SJCRH30 (cell line): ENCODE measurements around the gene MUC3A. TPM values are rescaled to one million over a fixed set of nuclear protein-coding genes. Genes with fewer than 3 reads are reported as not detected.
"Not testable (repeated sequence)": the region's sequence is repeated elsewhere in the genome, so short reads cannot be mapped to it uniquely, and the experiment has no call there.

Experiments
- DNase-seq, 2 experiments: peaks; one replicate each; pipeline ENCODE4 v3.0.0-alpha.2; 2015 to 2020
- H3K27ac ChIP-seq: fragments of 250-450 bp; sonication (Bioruptor Pico); 2 replicates; pipeline ENCODE4 v1.5.1; 2020; ENCODE audit warnings: mild to moderate bottlenecking, moderate library complexity
- H3K27me3 ChIP-seq: fragments of 250-450 bp; sonication (Bioruptor Pico); 2 replicates; pipeline ENCODE4 v1.5.1; 2020; ENCODE audit warnings: mild to moderate bottlenecking, moderate library complexity
- H3K36me3 ChIP-seq: fragments of 250-450 bp; sonication (Bioruptor Pico); 2 replicates; pipeline ENCODE4 v1.5.1; 2020; ENCODE audit warnings: mild to moderate bottlenecking, moderate library complexity
- H3K4me1 ChIP-seq: fragments of 250-450 bp; sonication (Bioruptor Pico); 2 replicates; pipeline ENCODE4 v1.5.1; 2020; ENCODE audit warnings: mild to moderate bottlenecking, moderate library complexity
- H3K4me3 ChIP-seq: fragments of 250-450 bp; sonication (Bioruptor Pico); 2 replicates; pipeline ENCODE4 v1.5.1; 2020; ENCODE audit warnings: mild to moderate bottlenecking, moderate library complexity
- H3K9me3 ChIP-seq: fragments of 250-450 bp; sonication (Bioruptor Pico); replicated peaks from 2 replicates; pipeline ENCODE4 v1.5.1; 2020; ENCODE audit warnings: mild to moderate bottlenecking, moderate library complexity
- total RNA-seq: library from RNA; depleted of rRNA; stranded (reverse); fragments of >200 nt; shearing (Covaris generic); gene quantifications from 2 replicates; pipeline ENCODE4 v1.2.3, GENCODE V29; 2014

Gene MUC3A
- total RNA-seq, 1 experiment from 2014 or later = 0.02 TPM

DNA sequence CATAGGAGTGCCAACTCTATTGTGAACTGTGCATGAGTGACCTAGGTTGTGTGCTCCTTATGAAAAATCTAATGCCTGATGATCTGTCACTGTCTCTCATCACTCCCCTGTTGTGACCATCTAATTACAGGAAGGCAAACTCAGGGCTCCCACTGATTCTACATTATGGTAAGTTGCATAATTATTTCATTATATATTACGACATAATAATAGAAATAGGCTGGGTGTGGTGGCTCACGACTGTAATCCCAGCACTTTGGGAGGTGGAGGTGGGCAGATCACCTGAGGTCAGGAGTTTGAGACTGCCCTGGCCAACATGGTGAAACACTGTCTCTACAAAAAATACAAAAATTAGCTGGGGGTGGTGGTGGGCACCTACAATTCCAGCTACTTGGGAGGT, 14.0 kb upstream of the MUC3A start:
- H3K4me3 ChIP-seq, H3K27me3 ChIP-seq, H3K9me3 ChIP-seq, H3K27ac ChIP-seq, H3K4me1 ChIP-seq, H3K36me3 ChIP-seq, DNase-seq: not testable (repeated sequence)

GRCh38 chr7:100936167-100936566, 13.2 kb upstream of the MUC3A start:
- H3K27me3 ChIP-seq, H3K4me3 ChIP-seq: not testable (repeated sequence)

DNA sequence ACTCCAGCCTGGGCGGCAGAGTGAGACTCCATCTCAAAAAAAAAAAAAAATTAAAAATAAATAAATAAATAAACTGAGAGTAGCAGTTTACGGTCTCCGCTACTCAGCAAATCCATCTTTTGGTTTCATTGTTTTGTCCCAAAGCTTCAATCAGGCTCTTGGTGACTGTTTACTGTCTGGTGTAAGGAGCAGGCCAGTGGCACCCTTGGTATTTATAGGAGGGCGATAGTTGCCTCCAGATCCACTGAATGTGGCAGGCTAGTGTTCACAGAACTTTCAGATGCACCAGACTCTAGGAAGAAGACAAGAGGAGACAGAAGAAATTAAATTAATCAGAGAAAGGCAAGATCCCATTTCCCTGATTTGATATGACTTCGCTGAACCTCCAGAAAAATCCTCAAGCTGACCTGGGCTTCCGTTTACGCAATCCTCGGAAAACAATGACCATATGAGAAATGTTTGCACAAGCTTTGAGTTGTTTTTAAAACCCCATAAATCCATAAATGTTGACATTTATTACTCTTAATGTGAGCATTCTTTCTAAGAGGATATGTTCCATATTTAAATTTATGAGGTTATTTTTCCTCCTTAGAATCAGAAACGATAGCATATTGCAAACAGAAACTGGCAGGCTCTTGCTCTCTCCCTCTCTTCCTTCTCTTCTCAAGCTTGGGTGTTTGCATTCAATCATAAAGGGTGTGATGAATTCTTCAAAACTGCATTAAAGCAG, 7.1 kb upstream of the MUC3A start:
- Histone ChIP-seq H3K4me1 (no peaks in the 10 kb centered on the region), H3K9me3 (no peaks in the 10 kb centered on the region), H3K27me3 (0 out of 2 replicates have a peak, but pooled peaks cover 4% of the 10 kb centered on the region), H3K4me3 (no peak overlapping the region), H3K27ac (no peak overlapping the region), H3K36me3 (no peaks in the 10 kb centered on the region)
- no peak for DNase-seq

More at GRCh38 chr7:100936167-100936566, 13.2 kb upstream of the MUC3A start:
- not testable (repeated sequence) for DNase-seq, H3K27ac ChIP-seq, H3K4me1 ChIP-seq, H3K36me3 ChIP-seq, H3K9me3 ChIP-seq

GRCh38 chr7:100943693-100944092, 5.6 kb upstream of the MUC3A start:
- H3K4me1 ChIP-seq = no peaks in the 10 kb centered on the region
- H3K36me3 ChIP-seq = no peaks in the 10 kb centered on the region
- no peak overlapping the region for H3K27ac ChIP-seq
- H3K27me3 ChIP-seq = 0 out of 2 replicates have a peak, but pooled peaks cover 4% of the 10 kb centered on the region
- no peak for DNase-seq
- no peak overlapping the region for H3K4me3 ChIP-seq
- H3K9me3 ChIP-seq = no peaks in the 10 kb centered on the region

DNA sequence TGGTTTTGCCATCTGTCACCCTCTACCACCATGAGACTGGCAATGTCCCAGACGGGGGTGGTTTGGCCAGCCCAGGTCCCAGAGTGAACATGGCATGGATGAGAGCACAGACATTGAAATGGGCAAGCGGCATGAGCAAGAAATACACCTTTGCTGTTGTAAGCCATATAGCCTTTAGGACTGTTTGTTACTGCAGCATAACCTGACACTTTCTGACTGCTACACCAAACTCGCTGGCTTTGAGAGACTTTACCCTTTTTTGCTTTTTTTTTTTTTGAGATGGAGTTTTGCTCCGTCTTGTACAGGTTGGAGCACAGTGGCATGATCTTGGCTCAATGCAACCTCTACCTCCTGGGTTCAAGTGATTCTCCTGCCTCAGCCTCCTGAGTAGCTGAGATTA, 5.2 kb upstream of the MUC3A start:
- no peak for DNase-seq
- no peaks in the 10 kb centered on the region for H3K4me1 ChIP-seq

DNA sequence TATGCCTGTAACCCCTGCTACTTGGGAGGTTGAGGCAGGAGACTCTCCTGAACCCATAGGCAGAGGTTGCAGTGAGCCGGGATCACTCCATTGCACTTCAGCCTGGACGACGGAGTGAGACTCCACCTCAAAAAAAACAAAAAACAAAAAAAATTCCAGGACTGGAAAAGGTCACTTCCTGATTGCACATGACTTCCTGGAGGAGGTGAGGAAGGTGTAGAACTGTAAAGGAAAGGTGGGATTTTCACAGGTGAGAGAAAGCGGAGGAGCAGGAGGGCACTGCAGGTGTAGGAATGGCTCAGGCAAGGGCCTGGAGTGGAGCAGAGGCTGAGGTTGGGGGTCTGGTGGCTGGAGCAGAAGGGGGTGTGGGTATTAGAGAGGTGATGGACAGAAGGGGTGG, 3.2 kb upstream of the MUC3A start:
- DNase-seq = no peak
- Histone ChIP-seq H3K9me3 (no peaks in the 10 kb centered on the region), H3K27ac (no peak overlapping the region), H3K4me3 (no peak overlapping the region), H3K36me3 (no peaks in the 10 kb centered on the region), H3K4me1 (no peaks in the 10 kb centered on the region), H3K27me3 (peaks cover 28% of the 10 kb centered on the region)

More for the DNA sequence above, 5.2 kb upstream of the MUC3A start:
- H3K9me3 ChIP-seq = no peaks in the 10 kb centered on the region
- no peak overlapping the region for H3K27ac ChIP-seq
- H3K4me3 ChIP-seq = no peak overlapping the region
- no peaks in the 10 kb centered on the region for H3K36me3 ChIP-seq
- H3K27me3 ChIP-seq = peaks cover 8% of the 10 kb centered on the region; the same call in 1 of the 2 replicates

- Histone ChIP-seq H3K36me3 (no peaks in the 10 kb centered on the region), H3K27ac (no peak overlapping the region), H3K9me3 (no peaks in the 10 kb centered on the region), H3K4me3 (no peak overlapping the region), H3K27me3 (peaks cover 33% of the 10 kb centered on the region), H3K4me1 (no peaks in the 10 kb centered on the region)
- DNase-seq = no peak
Observed at GRCh38 chr7:100946766-100947365, 2.5 kb upstream of the MUC3A start.

GRCh38 chr7:100947792-100948191, 1.5 kb upstream of the MUC3A start:
- H3K27me3 ChIP-seq = peaks cover 36% of the 10 kb centered on the region
- no peak overlapping the region for H3K27ac ChIP-seq
- no peaks in the 10 kb centered on the region for H3K9me3 ChIP-seq
- H3K4me1 ChIP-seq = no peaks in the 10 kb centered on the region
- no peak overlapping the region for H3K4me3 ChIP-seq
- H3K36me3 ChIP-seq = no peaks in the 10 kb centered on the region
- no peak for DNase-seq

GRCh38 chr7:100949933-100950443, 654 bp downstream of the MUC3A start:
- H3K4me3 ChIP-seq = no peak overlapping the region
- no peaks in the 10 kb centered on the region for H3K4me1 ChIP-seq
- DNase-seq = no peak
- no peak overlapping the region for H3K27ac ChIP-seq
- H3K36me3 ChIP-seq = no peaks in the 10 kb centered on the region
- H3K27me3 ChIP-seq = peaks cover 36% of the 10 kb centered on the region
- H3K9me3 ChIP-seq = no peaks in the 10 kb centered on the region

- no peak for DNase-seq
- Histone ChIP-seq H3K27ac (no peak overlapping the region), H3K4me1 (no peaks in the 10 kb centered on the region), H3K27me3 (peaks cover 31% of the 10 kb centered on the region), H3K9me3 (no peaks in the 10 kb centered on the region), H3K4me3 (no peak overlapping the region), H3K36me3 (no peaks in the 10 kb centered on the region)
Observed at GRCh38 chr7:100951172-100951571, 1.8 kb downstream of the MUC3A start.

- Histone ChIP-seq H3K27me3 (peaks cover 31% of the 10 kb centered on the region), H3K9me3 (no peaks in the 10 kb centered on the region), H3K36me3 (no peaks in the 10 kb centered on the region), H3K4me1 (no peaks in the 10 kb centered on the region), H3K27ac (no peak overlapping the region), H3K4me3 (no peak overlapping the region)
- DNase-seq = no peak
Observed at GRCh38 chr7:100951888-100952560, 2.7 kb downstream of the MUC3A start.

- Histone ChIP-seq H3K4me3 (no peak overlapping the region), H3K9me3 (no peaks in the 10 kb centered on the region), H3K27me3 (peaks cover 31% of the 10 kb centered on the region), H3K4me1 (no peaks in the 10 kb centered on the region), H3K36me3 (no peaks in the 10 kb centered on the region), H3K27ac (no peak overlapping the region)
- DNase-seq = no peak
Observed at GRCh38 chr7:100952641-100953040, 3.3 kb downstream of the MUC3A start.

DNA sequence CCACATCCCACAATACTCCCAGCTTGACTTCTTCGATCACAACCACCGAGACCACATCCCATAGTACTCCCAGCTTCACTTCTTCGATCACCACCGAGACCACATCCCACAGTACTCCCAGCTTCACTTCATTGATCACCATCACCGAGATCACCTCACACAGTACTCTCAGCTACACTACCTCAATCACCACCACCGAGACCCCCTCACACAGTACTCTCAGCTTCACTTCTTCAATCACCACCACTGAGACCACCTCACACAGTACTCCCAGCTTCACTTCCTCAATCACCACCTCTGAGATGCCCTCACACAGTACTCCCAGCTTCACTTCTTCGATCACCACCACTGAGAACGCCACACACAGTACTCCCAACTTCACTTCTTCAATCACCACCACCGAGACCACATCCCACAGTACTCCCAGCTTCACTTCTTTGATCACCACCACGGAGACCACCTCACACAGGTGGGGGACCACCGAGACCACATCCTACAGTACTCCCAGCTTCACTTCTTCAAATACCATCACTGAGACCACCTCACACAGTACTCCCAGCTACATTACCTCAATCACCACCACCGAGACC, 8.6 kb downstream of the MUC3A start:
- Histone ChIP-seq H3K9me3 (no peaks in the 10 kb centered on the region), H3K36me3 (no peaks in the 10 kb centered on the region), H3K27ac (no peak overlapping the region), H3K4me1 (no peaks in the 10 kb centered on the region), H3K4me3 (no peak overlapping the region), H3K27me3 (peaks cover 10% of the 10 kb centered on the region)
- peak in 1 of 2 experiments; percentile 37 for DNase-seq

DNA sequence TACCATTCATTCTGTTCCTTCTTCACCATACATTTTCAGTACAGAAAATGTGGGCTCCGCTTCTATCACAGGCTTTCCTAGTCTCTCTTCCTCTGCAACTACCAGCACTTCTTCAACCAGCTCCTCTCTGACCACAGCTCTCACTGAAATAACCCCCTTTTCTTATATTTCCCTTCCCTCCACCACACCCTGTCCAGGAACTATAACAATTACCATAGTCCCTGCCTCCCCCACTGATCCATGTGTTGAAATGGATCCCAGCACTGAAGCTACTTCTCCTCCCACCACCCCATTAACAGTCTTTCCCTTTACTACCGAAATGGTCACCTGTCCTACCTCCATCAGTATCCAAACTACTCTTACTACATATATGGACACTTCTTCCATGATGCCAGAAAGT, 10.6 kb downstream of the MUC3A start:
- Histone ChIP-seq H3K4me3 (no peak overlapping the region), H3K36me3 (no peaks in the 10 kb centered on the region), H3K9me3 (no peaks in the 10 kb centered on the region), H3K4me1 (no peaks in the 10 kb centered on the region), H3K27ac (no peak overlapping the region), H3K27me3 (peaks cover 10% of the 10 kb centered on the region)
- no peak for DNase-seq

DNA sequence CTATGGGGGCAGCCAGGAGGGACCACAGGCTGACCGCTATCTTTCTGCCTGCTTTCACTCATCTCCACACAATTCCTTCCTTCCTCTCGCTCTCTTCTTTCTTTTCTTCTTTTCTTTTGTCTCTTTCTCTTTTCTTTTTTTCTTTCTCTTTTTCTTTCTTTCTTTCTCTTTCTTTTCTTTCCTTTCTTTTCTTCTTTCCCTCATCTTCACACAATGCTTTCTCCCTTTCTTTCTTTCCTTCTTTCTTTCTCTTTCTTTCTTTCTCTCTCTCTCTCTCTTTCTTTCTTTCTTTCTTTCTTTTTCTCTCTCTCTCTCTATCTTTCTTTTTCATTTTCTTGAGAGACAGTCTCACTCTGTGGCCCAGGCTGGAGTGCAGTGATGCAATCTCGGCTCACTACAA, 13.2 kb downstream of the MUC3A start:
- Histone ChIP-seq H3K4me1 (no peaks in the 10 kb centered on the region), H3K9me3 (no peaks in the 10 kb centered on the region), H3K27ac (no peak overlapping the region), H3K4me3 (no peak overlapping the region), H3K27me3 (peaks cover 20% of the 10 kb centered on the region), H3K36me3 (no peaks in the 10 kb centered on the region)
- DNase-seq = no peak
